GM12892 (cell line): ENCODE results near the gene COL20A1.

Source experiments
- POLR2A ChIP-seq: IDR thresholded peaks from 2 replicates; pipeline ENCODE4 v1.6.1; 2011; ENCODE audit warnings: low read depth, low read length, control low read depth
- POLR2AphosphoS5 ChIP-seq: IDR thresholded peaks from 2 replicates; pipeline ENCODE4 v1.6.1; 2011; ENCODE audit warnings: low read depth, low read length, control low read depth
- TAF1 ChIP-seq: IDR thresholded peaks from 2 replicates; pipeline ENCODE4 v1.6.1; 2011; ENCODE audit warnings: low read depth, mild to moderate bottlenecking, control low read depth, low read length, borderline replicate concordance

GRCh38 chr20:63244468-63244867, 48.5 kb upstream of the COL20A1 start:
- TF ChIP-seq POLR2A (no peak), POLR2AphosphoS5 (no peak), TAF1 (no peak)
